ENCODE results near the gene GPC5.

GRCh38 chr13:92572190-92572589, 1173.8 kb downstream of the GPC5 start:
- TF ChIP-seq, protein P1, sequence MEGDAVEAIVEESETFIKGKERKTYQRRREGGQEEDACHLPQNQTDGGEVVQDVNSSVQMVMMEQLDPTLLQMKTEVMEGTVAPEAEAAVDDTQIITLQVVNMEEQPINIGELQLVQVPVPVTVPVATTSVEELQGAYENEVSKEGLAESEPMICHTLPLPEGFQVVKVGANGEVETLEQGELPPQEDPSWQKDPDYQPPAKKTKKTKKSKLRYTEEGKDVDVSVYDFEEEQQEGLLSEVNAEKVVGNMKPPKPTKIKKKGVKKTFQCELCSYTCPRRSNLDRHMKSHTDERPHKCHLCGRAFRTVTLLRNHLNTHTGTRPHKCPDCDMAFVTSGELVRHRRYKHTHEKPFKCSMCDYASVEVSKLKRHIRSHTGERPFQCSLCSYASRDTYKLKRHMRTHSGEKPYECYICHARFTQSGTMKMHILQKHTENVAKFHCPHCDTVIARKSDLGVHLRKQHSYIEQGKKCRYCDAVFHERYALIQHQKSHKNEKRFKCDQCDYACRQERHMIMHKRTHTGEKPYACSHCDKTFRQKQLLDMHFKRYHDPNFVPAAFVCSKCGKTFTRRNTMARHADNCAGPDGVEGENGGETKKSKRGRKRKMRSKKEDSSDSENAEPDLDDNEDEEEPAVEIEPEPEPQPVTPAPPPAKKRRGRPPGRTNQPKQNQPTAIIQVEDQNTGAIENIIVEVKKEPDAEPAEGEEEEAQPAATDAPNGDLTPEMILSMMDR (IDR thresholded peaks at IDR 0.05; ENCODE audit: low read depth, low read length), result no peak
- TF ChIP-seq EZH2phosphoT487 (IDR thresholded peaks at IDR 0.05; ENCODE audit: low read depth), result no peak

All from OCI-LY3 (cell line).